WTC11 (cell line): ENCODE measurements around the gene P3H1. TPM values are rescaled to one million over a fixed set of nuclear protein-coding genes. Genes with fewer than 3 reads are reported as not detected.

Experiments
- ATAC-seq: fragments of 200-7000 bp; cut with Tn5 transposase; 2 replicates; pipeline ENCODE4 v1.10.0; 2021; ENCODE audit warnings: mild to moderate bottlenecking, moderate library complexity
- CTCF ChIA-PET: fragments of 300-600 bp; sonication (Branson Sonifier 250); formaldehyde crosslinking; loops from one replicate; lab custom pipeline; 2021; ENCODE audit warnings: antibody characterized with exemption; lab: Charles Lee
- POLR2A ChIA-PET: fragments of 350-600 bp; sonication (Branson Sonifier 250); formaldehyde crosslinking; loops from one replicate; lab custom pipeline; 2021; ENCODE audit warnings: antibody characterized with exemption; lab: Charles Lee
- DNase-seq: peaks from one replicate; pipeline ENCODE4 v3.0.0; 2021; ENCODE audit warnings: low spot score
- H3K27ac Mint-ChIP-seq: 2 replicates; pipeline ENCODE4 v1.8.0; 2021; ENCODE audit warnings: mixed read lengths
- H3K27me3 Mint-ChIP-seq: 2 replicates; pipeline ENCODE4 v1.8.0; 2021; ENCODE audit warnings: low read depth, mild to moderate bottlenecking, moderate library complexity, mixed read lengths
- H3K36me3 Mint-ChIP-seq: 2 replicates; pipeline ENCODE4 v1.8.0; 2021; ENCODE audit warnings: mixed read lengths
- H3K4me1 Mint-ChIP-seq: 2 replicates; pipeline ENCODE4 v1.8.0; 2022; ENCODE audit warnings: mixed read lengths
- H3K4me3 Mint-ChIP-seq: 2 replicates; pipeline ENCODE4 v1.8.0; 2021; ENCODE audit warnings: mild to moderate bottlenecking, moderate library complexity, mixed read lengths
- H3K9me3 Mint-ChIP-seq: 2 replicates; pipeline ENCODE4 v1.8.0; 2021; ENCODE audit warnings: mixed read lengths
- AR ChIP-seq: fragments of 250-450 bp; sonication (Bioruptor Pico); IDR thresholded peaks from 2 replicates; pipeline ENCODE4 v1.9.0; 2021; ENCODE audit warnings: mild to moderate bottlenecking
- ATF2 ChIP-seq: sonication (generic); formaldehyde crosslinking; IDR thresholded peaks from 2 replicates; pipeline ENCODE4 v1.8.1; 2022; ENCODE audit warnings: low read depth, missing genetic modification reagents, borderline replicate concordance
- FOXJ3 ChIP-seq: sonication (generic); formaldehyde crosslinking; IDR thresholded peaks from 2 replicates; pipeline ENCODE4 v1.9.0; 2021; ENCODE audit warnings: missing genetic modification reagents, mild to moderate bottlenecking, borderline replicate concordance
- GABPB1 ChIP-seq: sonication (generic); formaldehyde crosslinking; IDR thresholded peaks from 2 replicates; pipeline ENCODE4 v1.8.1; 2023; ENCODE audit warnings: mild to moderate bottlenecking, missing genetic modification reagents
- GRHL2 ChIP-seq: fragments of 250-450 bp; sonication (Bioruptor Pico); IDR thresholded peaks from 2 replicates; pipeline ENCODE4 v1.8.0; 2022; ENCODE audit warnings: mild to moderate bottlenecking, moderate library complexity; ENCODE audit not compliant: insufficient replicate concordance, severe bottlenecking
- IRF1 ChIP-seq: sonication (generic); formaldehyde crosslinking; IDR thresholded peaks from 2 replicates; pipeline ENCODE4 v1.8.0; 2023; ENCODE audit warnings: missing genetic modification reagents
- NFE2L1 ChIP-seq: sonication (generic); formaldehyde crosslinking; IDR thresholded peaks from 2 replicates; pipeline ENCODE4 v1.8.1; 2023; ENCODE audit warnings: missing genetic modification reagents
- PRDM15 ChIP-seq: sonication (generic); formaldehyde crosslinking; IDR thresholded peaks from 2 replicates; pipeline ENCODE4 v1.8.0; 2022; ENCODE audit warnings: missing genetic modification reagents
- PRRX2 ChIP-seq: fragments of 250-450 bp; sonication (Bioruptor Pico); IDR thresholded peaks from 2 replicates; pipeline ENCODE4 v1.8.0; 2021; ENCODE audit warnings: mild to moderate bottlenecking
- SOX15 ChIP-seq: fragments of 250-450 bp; sonication (Bioruptor Pico); IDR thresholded peaks from 2 replicates; pipeline ENCODE4 v1.9.0; 2021; ENCODE audit warnings: mild to moderate bottlenecking
- SP1 ChIP-seq: sonication (generic); formaldehyde crosslinking; conservative IDR thresholded peaks from 2 replicates; pipeline ENCODE4 v1.8.1; 2022; ENCODE audit warnings: missing genetic modification reagents
- ZBTB21 ChIP-seq: sonication (generic); formaldehyde crosslinking; IDR thresholded peaks from 2 replicates; pipeline ENCODE4 v1.8.1; 2023; ENCODE audit warnings: mild to moderate bottlenecking, missing genetic modification reagents, borderline replicate concordance
- ZBTB43 ChIP-seq: sonication (generic); formaldehyde crosslinking; IDR thresholded peaks from 2 replicates; pipeline ENCODE4 v1.8.1; 2023; ENCODE audit warnings: mild to moderate bottlenecking, missing genetic modification reagents
- total RNA-seq: library from RNA; stranded (reverse); gene quantifications from 3 replicates; pipeline ENCODE4 v1.2.3, GENCODE V29; 2021
- TF ChIP-seq, protein P1 (sequence below): sonication (generic); formaldehyde crosslinking; IDR thresholded peaks from 2 replicates; pipeline ENCODE4 v1.8.1; 2022; ENCODE audit warnings: mild to moderate bottlenecking, missing genetic modification reagents, moderate library complexity, borderline replicate concordance
- TF ChIP-seq, protein P2 (sequence below): fragments of 250-450 bp; sonication (Bioruptor Pico); conservative IDR thresholded peaks from 2 replicates; pipeline ENCODE4 v1.9.0; 2021; ENCODE audit warnings: mild to moderate bottlenecking
- TF ChIP-seq, protein P3 (sequence below): sonication (generic); formaldehyde crosslinking; IDR thresholded peaks from 2 replicates; pipeline ENCODE4 v1.8.0; 2022; ENCODE audit warnings: mild to moderate bottlenecking, missing genetic modification reagents

Gene P3H1
- total RNA-seq, 1 experiment from 2014 or later = 95.1 TPM

DNA sequence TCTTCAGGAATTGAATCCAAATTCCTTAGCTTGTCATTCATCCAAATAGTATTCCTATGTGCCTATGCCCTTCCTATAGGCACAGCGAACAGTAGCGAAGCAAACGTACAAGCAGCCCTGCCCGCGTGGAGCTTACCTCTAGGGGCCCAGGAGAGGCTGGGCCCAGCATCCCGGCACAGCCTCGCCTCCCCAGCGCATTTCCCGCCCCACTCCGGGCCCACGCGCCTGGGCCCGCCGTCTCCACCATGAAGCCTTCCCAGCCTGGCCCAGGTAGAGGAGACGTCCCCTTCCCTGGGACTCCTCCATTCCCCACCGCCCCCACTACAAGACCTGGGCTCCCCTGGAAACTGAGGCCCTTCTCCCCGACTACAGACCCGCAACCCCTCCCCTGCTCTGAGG, 17.7 kb upstream of the P3H1 start (continued):
- TF ChIP-seq, protein P1, sequence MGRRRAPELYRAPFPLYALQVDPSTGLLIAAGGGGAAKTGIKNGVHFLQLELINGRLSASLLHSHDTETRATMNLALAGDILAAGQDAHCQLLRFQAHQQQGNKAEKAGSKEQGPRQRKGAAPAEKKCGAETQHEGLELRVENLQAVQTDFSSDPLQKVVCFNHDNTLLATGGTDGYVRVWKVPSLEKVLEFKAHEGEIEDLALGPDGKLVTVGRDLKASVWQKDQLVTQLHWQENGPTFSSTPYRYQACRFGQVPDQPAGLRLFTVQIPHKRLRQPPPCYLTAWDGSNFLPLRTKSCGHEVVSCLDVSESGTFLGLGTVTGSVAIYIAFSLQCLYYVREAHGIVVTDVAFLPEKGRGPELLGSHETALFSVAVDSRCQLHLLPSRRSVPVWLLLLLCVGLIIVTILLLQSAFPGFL (CRISPR knock-in tag) = no peak

- DNase-seq (no peak), ATAC-seq (no peak)
- CTCF ChIA-PET = interaction anchor here (1.2 kb wide), 1 partner anchor 291 kb away, joined by 3 read pairs; no protein-coding TSS in a partner anchor
- Mint-ChIP-seq H3K36me3 (peaks cover 28% of the 10 kb centered on the region), H3K27ac (no peak overlapping the region), H3K4me3 (no peak overlapping the region)
- no peak for TF ChIP-seq PRDM15 (CRISPR knock-in tag)
- no peak for TF ChIP-seq SP1 (CRISPR knock-in tag)
- TF ChIP-seq AR = no peak
- no peak for TF ChIP-seq ZBTB43 (CRISPR knock-in tag)
- no peak for TF ChIP-seq ATF2 (CRISPR knock-in tag)
- TF ChIP-seq, protein P2, sequence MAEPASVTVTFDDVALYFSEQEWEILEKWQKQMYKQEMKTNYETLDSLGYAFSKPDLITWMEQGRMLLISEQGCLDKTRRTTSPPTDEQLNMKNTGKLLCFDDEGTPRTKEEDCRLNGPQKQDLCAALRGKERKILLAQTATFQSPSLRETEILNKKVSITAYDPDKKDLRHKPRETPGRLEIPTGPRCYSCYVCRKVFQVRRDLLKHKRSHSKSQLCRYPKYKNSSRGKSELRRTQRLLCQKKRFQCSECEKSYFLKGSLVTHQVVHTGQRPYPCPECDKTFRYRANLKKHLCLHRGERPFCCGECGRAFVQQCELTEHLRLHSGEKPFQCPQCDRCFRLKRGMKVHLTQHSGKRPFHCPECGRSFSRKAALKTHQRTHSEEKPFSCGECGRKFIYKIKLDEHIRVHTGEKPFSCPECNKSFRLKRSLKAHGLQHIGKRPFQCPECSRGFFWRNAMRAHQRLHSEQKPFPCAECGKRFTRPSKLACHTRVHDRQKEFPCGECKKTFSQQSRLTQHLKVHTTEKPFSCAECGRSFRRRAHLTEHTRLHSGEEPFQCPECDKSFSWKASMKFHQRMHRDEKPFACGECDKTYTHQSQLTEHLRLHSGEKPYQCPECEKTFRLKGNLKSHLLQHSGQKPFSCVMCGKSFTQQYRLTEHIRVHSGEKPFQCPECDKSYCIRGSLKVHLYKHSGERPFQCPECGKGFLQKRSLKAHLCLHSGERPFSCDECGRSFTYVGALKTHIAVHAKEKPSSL = no peak
- no peak for TF ChIP-seq NFE2L1 (CRISPR knock-in tag)
- TF ChIP-seq ZBTB21 (CRISPR knock-in tag) = no peak
- no peak for TF ChIP-seq SOX15
- TF ChIP-seq IRF1 (CRISPR knock-in tag) = no peak
- TF ChIP-seq GABPB1 (CRISPR knock-in tag) = no peak
- no peak for TF ChIP-seq GRHL2
- TF ChIP-seq, protein P3, sequence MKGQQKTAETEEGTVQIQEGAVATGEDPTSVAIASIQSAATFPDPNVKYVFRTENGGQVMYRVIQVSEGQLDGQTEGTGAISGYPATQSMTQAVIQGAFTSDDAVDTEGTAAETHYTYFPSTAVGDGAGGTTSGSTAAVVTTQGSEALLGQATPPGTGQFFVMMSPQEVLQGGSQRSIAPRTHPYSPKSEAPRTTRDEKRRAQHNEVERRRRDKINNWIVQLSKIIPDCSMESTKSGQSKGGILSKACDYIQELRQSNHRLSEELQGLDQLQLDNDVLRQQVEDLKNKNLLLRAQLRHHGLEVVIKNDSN (CRISPR knock-in tag) = no peak
- no peak for TF ChIP-seq FOXJ3 (CRISPR knock-in tag)
- TF ChIP-seq PRRX2 (CRISPR knock-in tag) = no peak
- TF ChIP-seq, all 79 proteins: peak for 0
- Mint-ChIP-seq H3K27me3 (no peaks in the 10 kb centered on the region), H3K9me3 (peaks cover 4% of the 10 kb centered on the region; the same call in 1 of the 2 replicates), H3K4me1 (peaks cover 8% of the 10 kb centered on the region)
- POLR2A ChIA-PET = no interaction called here
These were observed 16.3 kb upstream of the P3H1 start for GRCh38 chr1:42783092-42783491.
